Heart left ventricle (tissue), 13 donors: ENCODE measurements around the gene HERC6.

Experiments
- POLR2A ChIP-seq, 2 donors: fragments of 450-650 bp; IDR thresholded peaks; one replicate each; pipeline ENCODE4 v1.6.1; 2017; ENCODE audit warnings: antibody characterized with exemption in 2 of 2, mild to moderate bottlenecking in 2 of 2, moderate library complexity in 2 of 2
- TF ChIP-seq, protein P1 (sequence below), 12 donors: fragments of 200-600 bp; sonication (generic) in 4 of 12; IDR thresholded peaks; one replicate each; pipeline versions ENCODE4 v1.5.0 to v1.8.0; 2018 to 2022; ENCODE audit warnings: antibody characterized with exemption in 12 of 12, mild to moderate bottlenecking in 5 of 12
- donor health status: ischemic (EF 13 %, LVEDD 7.1; RV severe dilation, severe dysfunction).
- donor health status: DM: no; HTN: yes; CAD: no.
- donor health status: DM: no; HTN: no; CAD: no.
- donor health status: ischemic (EF 25% LVEDD 6.9; RV normal size, moderate dysfunction).
- donor health status: ischemic (EF 25% LVEDD 5.7; RV mildly dilated, moderate dysfunction).
- donor health status: ischemic (EF 35%, LVEDD 5.7; RV mildly dilated, moderate dysfunction).
- donor health status: nonischemic (EF 11% LVEDD 7.7; RV severe dilation, severe dysfunction).
- donor health status: DM: yes; HTN: yes; CAD: no.
- donor health status: PGD.
- donor health status: ischemic (EF 29% LVEDD 5.4; RV normal size, mild dysfunction).
- donor health status: nonischemic (EF 23%, LVEDD 6.1; RV moderate dilation, normal function).

GRCh38 chr4:88451205-88451604, 72.6 kb downstream of the HERC6 start:
- TF ChIP-seq, protein P1, sequence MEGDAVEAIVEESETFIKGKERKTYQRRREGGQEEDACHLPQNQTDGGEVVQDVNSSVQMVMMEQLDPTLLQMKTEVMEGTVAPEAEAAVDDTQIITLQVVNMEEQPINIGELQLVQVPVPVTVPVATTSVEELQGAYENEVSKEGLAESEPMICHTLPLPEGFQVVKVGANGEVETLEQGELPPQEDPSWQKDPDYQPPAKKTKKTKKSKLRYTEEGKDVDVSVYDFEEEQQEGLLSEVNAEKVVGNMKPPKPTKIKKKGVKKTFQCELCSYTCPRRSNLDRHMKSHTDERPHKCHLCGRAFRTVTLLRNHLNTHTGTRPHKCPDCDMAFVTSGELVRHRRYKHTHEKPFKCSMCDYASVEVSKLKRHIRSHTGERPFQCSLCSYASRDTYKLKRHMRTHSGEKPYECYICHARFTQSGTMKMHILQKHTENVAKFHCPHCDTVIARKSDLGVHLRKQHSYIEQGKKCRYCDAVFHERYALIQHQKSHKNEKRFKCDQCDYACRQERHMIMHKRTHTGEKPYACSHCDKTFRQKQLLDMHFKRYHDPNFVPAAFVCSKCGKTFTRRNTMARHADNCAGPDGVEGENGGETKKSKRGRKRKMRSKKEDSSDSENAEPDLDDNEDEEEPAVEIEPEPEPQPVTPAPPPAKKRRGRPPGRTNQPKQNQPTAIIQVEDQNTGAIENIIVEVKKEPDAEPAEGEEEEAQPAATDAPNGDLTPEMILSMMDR (IDR thresholded peaks at IDR 0.05), result no peak
- no peak for TF ChIP-seq POLR2A (IDR thresholded peaks at IDR 0.05)
